IMR-90 (cell line): ENCODE measurements around the gene YPEL2. TPM values are rescaled to one million over a fixed set of nuclear protein-coding genes. Genes with fewer than 3 reads are reported as not detected.

Source experiments
- ATAC-seq: fragments of 200-7000 bp; cut with Tn5 transposase; 2 replicates; pipeline ENCODE4 v1.9.1; 2020; ENCODE audit warnings: low read depth, mild to moderate bottlenecking, moderate library complexity
- BruUV-seq: library from RNA; stranded (reverse); fragments of 400-500 nt; replicated peaks from 2 replicates; lab custom pipeline; 2021; lab: Mats Ljungman, UMichigan
- CTCF ChIA-PET: fragments of 300-600 bp; formaldehyde crosslinking; extraction: SDS; loops from one replicate; lab custom pipeline; 2021; ENCODE audit warnings: antibody characterized with exemption; lab: Yijun Ruan, JAX
- POLR2A ChIA-PET: fragments of 300-600 bp; sonication (Branson Sonifier 250); formaldehyde crosslinking; loops from one replicate; lab custom pipeline; 2022; ENCODE audit warnings: antibody characterized with exemption; ENCODE audit not compliant: unreplicated experiment; lab: Charles Lee
- DNase-seq: peaks from one replicate; pipeline ENCODE4 v3.0.0; 2013
- H2AFZ ChIP-seq: replicated peaks from 2 replicates; pipeline ENCODE3; 2013; ENCODE audit warnings: low read length, mild to moderate bottlenecking; ENCODE audit not compliant: poor library complexity
- H2AK5ac ChIP-seq: 2 replicates; pipeline ENCODE4 v1.6.1; 2013; ENCODE audit warnings: low read depth, low read length, inconsistent platforms
- H2AK9ac ChIP-seq: replicated peaks from 2 replicates; pipeline ENCODE3; 2013; ENCODE audit warnings: mild to moderate bottlenecking, low read depth, low read length, moderate library complexity; ENCODE audit not compliant: poor library complexity
- H2BK120ac ChIP-seq: 2 replicates; pipeline ENCODE4 v1.6.1; 2013; ENCODE audit warnings: low read depth, low read length, inconsistent platforms
- H2BK15ac ChIP-seq: 3 replicates; pipeline ENCODE4 v1.6.1; 2013; ENCODE audit warnings: low read depth, low read length, inconsistent platforms
- H2BK20ac ChIP-seq: 2 replicates; pipeline ENCODE4 v1.6.1; 2013; ENCODE audit warnings: low read depth, mild to moderate bottlenecking, inconsistent platforms, low read length, moderate library complexity
- H2BK5ac ChIP-seq: 2 replicates; pipeline ENCODE4 v1.6.1; 2013; ENCODE audit warnings: mild to moderate bottlenecking, low read depth, low read length, inconsistent platforms; ENCODE audit not compliant: poor library complexity, severe bottlenecking
- H3K14ac ChIP-seq: replicated peaks from 2 replicates; pipeline ENCODE4 v1.6.1; 2013; ENCODE audit warnings: low read depth, low read length, inconsistent platforms
- H3K18ac ChIP-seq: 2 replicates; pipeline ENCODE4 v1.6.1; 2013; ENCODE audit warnings: low read depth, low read length, control low read depth
- H3K23ac ChIP-seq: 2 replicates; pipeline ENCODE4 v1.6.1; 2013; ENCODE audit warnings: low read depth, low read length, inconsistent platforms
- H3K27ac ChIP-seq: 2 replicates; pipeline ENCODE4 v1.5.1; 2013; ENCODE audit warnings: mild to moderate bottlenecking, control low read depth, low read length; ENCODE audit not compliant: insufficient read depth
- H3K27me3 ChIP-seq: 2 replicates; pipeline ENCODE4 v1.6.1; 2013; ENCODE audit warnings: low read length; ENCODE audit not compliant: control insufficient read depth, insufficient read depth
- H3K36me3 ChIP-seq: 2 replicates; pipeline ENCODE4 v1.6.1; 2013; ENCODE audit warnings: low read length, mixed read lengths; ENCODE audit not compliant: control insufficient read depth, insufficient read depth
- H3K4ac ChIP-seq: 2 replicates; pipeline ENCODE4 v1.6.1; 2013; ENCODE audit warnings: low read depth, low read length, inconsistent platforms
- H3K4me1 ChIP-seq: 2 replicates; pipeline ENCODE4 v1.6.1; 2013; ENCODE audit warnings: low read length, mixed read lengths; ENCODE audit not compliant: control insufficient read depth, insufficient read depth
- H3K4me2 ChIP-seq: 2 replicates; pipeline ENCODE4 v1.6.1; 2013; ENCODE audit warnings: low read depth, mild to moderate bottlenecking, control low read depth, low read length, moderate library complexity
- H3K4me3 ChIP-seq: 2 replicates; pipeline ENCODE4 v1.5.1; 2013; ENCODE audit warnings: low read depth, mild to moderate bottlenecking, control low read depth, low read length, moderate library complexity; ENCODE audit not compliant: insufficient read depth
- H3K56ac ChIP-seq: 2 replicates; pipeline ENCODE4 v1.6.1; 2013; ENCODE audit warnings: low read length, inconsistent platforms; ENCODE audit not compliant: insufficient read depth; ENCODE audit errors: extremely low read depth
- H3K79me1 ChIP-seq, 2 experiments: 2 replicates each; pipeline ENCODE4 v1.6.1; 2013; ENCODE audit warnings: low read length in 2 of 2, inconsistent platforms in 1 of 2, low read depth in 1 of 2
- H3K9ac ChIP-seq: 2 replicates; pipeline ENCODE4 v1.6.1; 2013; ENCODE audit warnings: low read depth, low read length, control low read depth
- H3K9me1 ChIP-seq: 2 replicates; pipeline ENCODE4 v1.6.1; 2013; ENCODE audit warnings: low read length, inconsistent platforms; ENCODE audit not compliant: insufficient read depth
- H3K9me3 ChIP-seq: 2 replicates; pipeline ENCODE4 v1.6.1; 2013; ENCODE audit warnings: low read length; ENCODE audit not compliant: control insufficient read depth, insufficient read depth
- H4K20me1 ChIP-seq: 2 replicates; pipeline ENCODE4 v1.6.1; 2013; ENCODE audit warnings: low read length, inconsistent platforms; ENCODE audit not compliant: insufficient read depth
- H4K5ac ChIP-seq: 2 replicates; pipeline ENCODE4 v1.6.1; 2013; ENCODE audit warnings: mild to moderate bottlenecking, low read depth, low read length, control low read depth
- H4K8ac ChIP-seq, 2 experiments: 2 replicates each; pipeline ENCODE4 v1.6.1; 2013; ENCODE audit warnings: low read depth in 2 of 2, low read length in 2 of 2, control low read depth in 1 of 2, inconsistent platforms in 1 of 2
- H4K91ac ChIP-seq: 2 replicates; pipeline ENCODE4 v1.6.1; 2013; ENCODE audit warnings: low read depth, low read length, inconsistent platforms; ENCODE audit not compliant: insufficient read depth
- BHLHE40 ChIP-seq: fragments of 150-350 bp; IDR thresholded peaks from 2 replicates; pipeline ENCODE4 v1.6.1; 2016; ENCODE audit warnings: mild to moderate bottlenecking, low read depth, low read length
- CEBPB ChIP-seq: IDR thresholded peaks from 2 replicates; pipeline ENCODE4 v1.6.1; 2012; ENCODE audit warnings: low read depth, low read length, improper control_type of control experiment
- CHD1 ChIP-seq: IDR thresholded peaks from 2 replicates; pipeline ENCODE4 v1.6.1; 2012; ENCODE audit warnings: low read depth, low read length, improper control_type of control experiment
- FOS ChIP-seq: fragments of 150-350 bp; IDR thresholded peaks from 2 replicates; pipeline ENCODE4 v1.6.1; 2016; ENCODE audit warnings: low read depth, low read length
- MAFK ChIP-seq: IDR thresholded peaks from 2 replicates; pipeline ENCODE4 v1.6.1; 2012; ENCODE audit warnings: low read depth, low read length, improper control_type of control experiment
- MAZ ChIP-seq: IDR thresholded peaks from 2 replicates; pipeline ENCODE4 v1.6.1; 2012; ENCODE audit warnings: low read depth, mild to moderate bottlenecking, low read length, improper control_type of control experiment, moderate library complexity, borderline replicate concordance
- MXI1 ChIP-seq: IDR thresholded peaks from 2 replicates; pipeline ENCODE4 v1.6.1; 2012; ENCODE audit warnings: low read depth, mild to moderate bottlenecking, low read length, moderate library complexity, borderline replicate concordance
- NFE2L2 ChIP-seq: fragments of 150-350 bp; IDR thresholded peaks from 2 replicates; pipeline ENCODE4 v1.6.1; 2016; ENCODE audit warnings: low read depth, mild to moderate bottlenecking, low read length
- POLR2A ChIP-seq: IDR thresholded peaks from 2 replicates; pipeline ENCODE4 v1.6.1; 2012; ENCODE audit warnings: mild to moderate bottlenecking, low read depth, low read length
- RAD21 ChIP-seq: IDR thresholded peaks from 2 replicates; pipeline ENCODE4 v1.6.1; 2012; ENCODE audit warnings: low read length, improper control_type of control experiment
- RCOR1 ChIP-seq: IDR thresholded peaks from 2 replicates; pipeline ENCODE4 v1.6.1; 2012; ENCODE audit warnings: mild to moderate bottlenecking, low read length, improper control_type of control experiment; ENCODE audit not compliant: insufficient replicate concordance
- RFX5 ChIP-seq: IDR thresholded peaks from 2 replicates; pipeline ENCODE4 v1.8.0; 2012; ENCODE audit warnings: low read depth, mild to moderate bottlenecking, low read length, moderate library complexity
- SMC3 ChIP-seq: fragments of 150-350 bp; IDR thresholded peaks from 2 replicates; pipeline ENCODE4 v1.6.1; 2016; ENCODE audit warnings: low read depth, mild to moderate bottlenecking, antibody characterized with exemption, low read length, moderate library complexity
- USF2 ChIP-seq: fragments of 150-350 bp; IDR thresholded peaks from 2 replicates; pipeline ENCODE4 v1.6.1; 2017; ENCODE audit warnings: mild to moderate bottlenecking, antibody characterized with exemption, low read length, low read depth
- WGBS, 2 experiments: methylation state at CpG; one replicate each; pipeline versions ENCODE4 v1.1.5 to v1.1.7; 2013; ENCODE audit warnings: missing lambda C conversion rate in 2 of 2; ENCODE audit not compliant: insufficient read length in 1 of 2; ENCODE audit errors: extremely low coverage in 2 of 2; 5-methylcytosine and 5-hydroxymethylcytosine counted together
- dilution Hi-C: fragments of 300-500 bp; cut with HindIII; formaldehyde crosslinking; loops from one replicate; pipeline ENCODE4 v1.14.3; 2018; ENCODE audit warnings: low sequenced_read_pairs; ENCODE audit not compliant: unreplicated experiment
- in situ Hi-C: fragments of 300-500 bp; cut with MboI; formaldehyde crosslinking; loops from 3 replicates; pipeline ENCODE4 v1.14.3; 2019; ENCODE audit warnings: low sequenced_read_pairs, inconsistent platforms, mixed read lengths
- intact Hi-C: fragments of 100-400 bp; cut with micrococcal nuclease; formaldehyde crosslinking; loops from 2 replicates; pipeline ENCODE4 v1.10.0; 2022
- polyA plus RNA-seq, 3 experiments: library from polyadenylated mRNA; depleted of rRNA; stranded (reverse); fragments of >200 nt; gene quantifications; 2 replicates each; pipeline ENCODE4 v1.2.3, GENCODE V29; 2012; ENCODE audit warnings: low replicate concordance in 1 of 3
- total RNA-seq: library from RNA; depleted of rRNA; stranded (reverse); fragments of >200 nt; gene quantifications from 2 replicates; pipeline ENCODE4 v1.2.3, GENCODE V29; 2012
- TF ChIP-seq, protein P1 (sequence below): fragments of 150-350 bp; IDR thresholded peaks from 2 replicates; pipeline ENCODE4 v1.6.1; 2016; ENCODE audit warnings: low read depth, mild to moderate bottlenecking, low read length, moderate library complexity, borderline replicate concordance
- TF ChIP-seq, protein P2 (sequence below): conservative IDR thresholded peaks from 2 replicates; pipeline ENCODE4 v1.5.1; 2012; ENCODE audit warnings: mild to moderate bottlenecking, low read depth, low read length, improper control_type of control experiment

YPEL2 gene
- total and polyA plus RNA-seq, 2 of the 4 experiments (the other 2 are of a cell fraction), result 2.3 to 3.4 TPM

DNA sequence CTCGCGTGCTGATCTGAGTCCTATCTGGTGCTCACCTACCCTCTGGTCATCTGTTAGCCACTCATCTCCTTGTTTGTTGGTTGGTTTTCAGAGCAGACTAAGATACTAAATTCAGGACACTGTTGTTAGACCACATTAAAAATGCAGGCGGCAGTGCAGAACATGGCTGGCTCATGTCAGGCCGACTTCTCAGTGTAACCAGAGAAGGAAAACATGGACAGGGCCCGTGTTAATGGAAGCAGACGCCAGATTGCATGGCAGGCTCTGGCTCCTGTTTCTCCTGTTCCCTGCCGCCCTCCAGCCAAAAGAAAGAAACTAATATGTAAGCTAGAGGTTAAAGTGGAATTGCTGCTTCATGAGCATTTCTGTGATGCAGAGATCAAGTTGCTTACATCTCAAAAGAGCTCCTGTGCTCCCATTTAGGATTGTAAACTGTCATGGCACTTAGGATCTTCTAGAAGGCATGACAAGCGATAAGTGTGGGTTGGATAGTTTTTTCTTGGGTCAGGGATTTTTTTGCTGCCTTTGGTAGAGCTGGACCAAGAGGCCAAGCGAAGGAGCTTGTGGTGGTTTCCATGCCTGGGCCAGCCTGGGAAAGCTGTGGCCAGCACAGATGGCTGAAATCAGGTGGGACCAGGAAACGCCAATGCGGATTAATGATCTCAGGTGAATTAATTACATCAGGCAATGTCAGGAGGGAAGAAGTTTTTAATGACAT is 56.1 kb downstream of the YPEL2 start:
- H2BK20ac ChIP-seq, result no peak overlapping the region
- H3K14ac ChIP-seq, result no peak overlapping the region
- no peaks in the 10 kb centered on the region for H3K79me1 ChIP-seq
- no peak for TF ChIP-seq RCOR1
- no peak for TF ChIP-seq CEBPB
- TF ChIP-seq SMC3, result no peak
- no peak for TF ChIP-seq CHD1
- TF ChIP-seq MAZ, result no peak
- TF ChIP-seq USF2, result no peak
- TF ChIP-seq, protein P1, sequence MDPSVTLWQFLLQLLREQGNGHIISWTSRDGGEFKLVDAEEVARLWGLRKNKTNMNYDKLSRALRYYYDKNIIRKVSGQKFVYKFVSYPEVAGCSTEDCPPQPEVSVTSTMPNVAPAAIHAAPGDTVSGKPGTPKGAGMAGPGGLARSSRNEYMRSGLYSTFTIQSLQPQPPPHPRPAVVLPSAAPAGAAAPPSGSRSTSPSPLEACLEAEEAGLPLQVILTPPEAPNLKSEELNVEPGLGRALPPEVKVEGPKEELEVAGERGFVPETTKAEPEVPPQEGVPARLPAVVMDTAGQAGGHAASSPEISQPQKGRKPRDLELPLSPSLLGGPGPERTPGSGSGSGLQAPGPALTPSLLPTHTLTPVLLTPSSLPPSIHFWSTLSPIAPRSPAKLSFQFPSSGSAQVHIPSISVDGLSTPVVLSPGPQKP, result no peak
- TF ChIP-seq NFE2L2, result no peak
- TF ChIP-seq MXI1, result no peak
- TF ChIP-seq BHLHE40, result no peak
- TF ChIP-seq RAD21, result no peak
- TF ChIP-seq, protein P2, sequence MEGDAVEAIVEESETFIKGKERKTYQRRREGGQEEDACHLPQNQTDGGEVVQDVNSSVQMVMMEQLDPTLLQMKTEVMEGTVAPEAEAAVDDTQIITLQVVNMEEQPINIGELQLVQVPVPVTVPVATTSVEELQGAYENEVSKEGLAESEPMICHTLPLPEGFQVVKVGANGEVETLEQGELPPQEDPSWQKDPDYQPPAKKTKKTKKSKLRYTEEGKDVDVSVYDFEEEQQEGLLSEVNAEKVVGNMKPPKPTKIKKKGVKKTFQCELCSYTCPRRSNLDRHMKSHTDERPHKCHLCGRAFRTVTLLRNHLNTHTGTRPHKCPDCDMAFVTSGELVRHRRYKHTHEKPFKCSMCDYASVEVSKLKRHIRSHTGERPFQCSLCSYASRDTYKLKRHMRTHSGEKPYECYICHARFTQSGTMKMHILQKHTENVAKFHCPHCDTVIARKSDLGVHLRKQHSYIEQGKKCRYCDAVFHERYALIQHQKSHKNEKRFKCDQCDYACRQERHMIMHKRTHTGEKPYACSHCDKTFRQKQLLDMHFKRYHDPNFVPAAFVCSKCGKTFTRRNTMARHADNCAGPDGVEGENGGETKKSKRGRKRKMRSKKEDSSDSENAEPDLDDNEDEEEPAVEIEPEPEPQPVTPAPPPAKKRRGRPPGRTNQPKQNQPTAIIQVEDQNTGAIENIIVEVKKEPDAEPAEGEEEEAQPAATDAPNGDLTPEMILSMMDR, result no peak
- no peak for TF ChIP-seq POLR2A
- TF ChIP-seq FOS, result no peak
- no peak for TF ChIP-seq MAFK
- TF ChIP-seq RFX5, result no peak
- no peak overlapping the region for H3K4me3 ChIP-seq
- H3K27ac ChIP-seq, result no peak overlapping the region
- no peak overlapping the region for H3K4me2 ChIP-seq
- no peak overlapping the region for H3K9ac ChIP-seq
- H2AK5ac ChIP-seq, result no peak overlapping the region
- no peaks in the 10 kb centered on the region; the same call in 1 of the 2 replicates for H4K20me1 ChIP-seq
- H4K91ac ChIP-seq, result no peak overlapping the region
- H3K9me3 ChIP-seq, result no peaks in the 10 kb centered on the region
- H2BK120ac ChIP-seq, result no peak overlapping the region
- ATAC-seq (no peak), DNase-seq (no peak)
- in situ Hi-C loops, result no loop called here
- no peak overlapping the region for H3K18ac ChIP-seq
- no peak overlapping the region for H2AFZ ChIP-seq
- CTCF ChIA-PET, result no interaction called here
- H3K9me1 ChIP-seq, result no peaks in the 10 kb centered on the region
- no peaks in the 10 kb centered on the region for H3K27me3 ChIP-seq
- intact Hi-C loops, result no loop called here
- H3K23ac ChIP-seq, result no peak overlapping the region
- dilution Hi-C loops, result no loop called here
- H3K56ac ChIP-seq, result no peak overlapping the region
- H2BK15ac ChIP-seq, result no peak overlapping the region
- H4K5ac ChIP-seq, result no peak overlapping the region
- no peak overlapping the region for H3K4ac ChIP-seq
- no peak overlapping the region for H2BK5ac ChIP-seq
- BruUV-seq, result no TSS peak
- no peak overlapping the region for H2AK9ac ChIP-seq
- POLR2A ChIA-PET, result no interaction called here
- WGBS, 2 experiments, result 76% methylated on average over 3 of the region's 11 CpGs; no CpG with 5 or more reads in 1 of the 2 experiments
- H3K4me1 ChIP-seq, result no peaks in the 10 kb centered on the region; the same call in 1 of the 2 replicates
- H4K8ac ChIP-seq, result no peak overlapping the region
- H3K36me3 ChIP-seq, result peaks cover 2% of the 10 kb centered on the region; the same call in 1 of the 2 replicates
